ENCODE measurements around the gene CENPB.

CENPB gene

GRCh38 chr20:3813848-3814581 lies 27.5 kb upstream of the CENPB start:
- Histone ChIP-seq H3K9me3 (replicated peaks in 1 of 2; ENCODE audit: control insufficient read depth in 2 of 2, insufficient read depth in 1 of 2, low read depth in 1 of 2, low read length in 2 of 2) (no peaks in the 10 kb centered on the region), H4K91ac (ENCODE audit: low read depth, low read length, poor library complexity) (no peak overlapping the region), H3K79me1 (ENCODE audit: low read depth, low read length) (no peaks in the 10 kb centered on the region), H3K14ac (ENCODE audit: low read length) (no peak overlapping the region), H2BK5ac (ENCODE audit: low read length) (no peak overlapping the region), H3K36me3 (replicated peaks in 1 of 2; ENCODE audit: control insufficient read depth in 2 of 2, insufficient read depth in 2 of 2, low read length in 2 of 2) (no peaks in the 10 kb centered on the region), H3K23ac (ENCODE audit: low read depth, low read length, poor library complexity) (no peak overlapping the region), H2AFZ (ENCODE audit: low read length) (no peak overlapping the region), H3K4me1 (ENCODE audit: control insufficient read depth in 2 of 2, insufficient read depth in 1 of 2, low read depth in 1 of 2, low read length in 2 of 2) (peaks cover 4 to 11% of the 10 kb centered on the region in 2 donors), H2BK120ac (ENCODE audit: low read depth, low read length) (no peak overlapping the region), H3K27ac (replicated peaks; ENCODE audit: low read length) (no peak overlapping the region), H3K9ac (ENCODE audit: low read depth, low read length, poor library complexity) (no peak overlapping the region), H3K4me3 (ENCODE audit: low read length in 2 of 2) (no peak overlapping the region), H3K27me3 (ENCODE audit: control insufficient read depth in 3 of 3, insufficient read depth in 3 of 3, low read depth in 1 of 3, low read length in 3 of 3) (no peaks in the 10 kb centered on the region), H4K8ac (ENCODE audit: low read depth, low read length) (no peak overlapping the region), H3K18ac (ENCODE audit: low read length) (no peak overlapping the region), H3K4ac (ENCODE audit: low read length) (no peak overlapping the region), H2BK15ac (ENCODE audit: low read length) (no peak overlapping the region), H2BK12ac (ENCODE audit: low read length) (no peak overlapping the region), H2AK5ac (ENCODE audit: low read depth, low read length) (no peak overlapping the region), H3K4me2 (ENCODE audit: insufficient read depth, low read length, poor library complexity, severe bottlenecking) (no peak overlapping the region)
- no peak for DNase-seq (ENCODE audit: low spot score)
- WGBS, 2 donors (ENCODE audit: extremely low coverage in 2 of 2, insufficient read length in 2 of 2, insufficient replicate concordance in 1 of 2) = no CpG with 5 or more reads among the region's 12 CpGs

DNA sequence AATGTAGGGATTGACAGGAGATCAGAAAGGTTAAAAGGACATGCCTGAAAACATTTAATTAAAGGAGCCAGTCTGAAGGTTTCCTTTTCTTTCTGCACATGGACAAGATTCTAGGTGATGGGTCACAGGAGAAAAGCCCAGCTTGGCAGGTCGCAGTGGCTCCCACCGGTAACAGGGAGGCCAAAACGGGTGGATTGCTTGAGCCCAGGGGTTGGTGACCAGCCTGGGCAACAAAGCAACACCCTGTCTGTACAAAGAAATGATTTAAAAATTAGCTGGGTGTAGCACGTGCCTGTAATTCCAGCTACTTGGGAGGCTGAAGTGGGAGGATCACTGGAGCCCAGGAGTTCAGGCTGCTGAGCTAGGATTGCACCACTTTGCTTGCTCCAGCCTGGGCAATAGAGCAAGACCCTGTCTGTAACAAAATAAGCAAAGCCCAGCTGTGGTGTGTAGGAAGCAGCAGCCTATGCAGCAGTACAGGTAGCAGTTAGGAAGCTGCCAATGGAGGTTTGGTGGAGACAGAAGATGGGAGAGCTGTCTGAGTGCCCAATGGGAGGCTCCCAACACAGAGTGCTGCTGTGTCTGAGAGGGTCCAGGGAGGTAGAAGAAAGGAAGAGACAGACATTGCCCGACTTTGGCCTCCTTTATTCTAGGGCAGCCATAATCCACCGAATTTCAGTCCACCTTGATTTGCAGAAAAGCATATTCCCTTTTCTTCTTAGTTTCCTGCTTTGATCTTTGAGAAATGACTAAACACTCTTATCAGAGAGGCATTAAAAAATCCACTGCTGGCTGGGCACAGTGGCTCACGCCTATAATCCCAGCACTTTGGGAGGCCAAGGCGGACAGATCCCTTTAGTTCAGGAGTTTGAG lies 26.7 kb upstream of the CENPB start:
- no peak overlapping the region for H2BK120ac ChIP-seq (ENCODE audit: low read depth, low read length)
- WGBS, 2 donors (ENCODE audit: extremely low coverage in 2 of 2, insufficient read length in 2 of 2, insufficient replicate concordance in 1 of 2) = no CpG with 5 or more reads among the region's 8 CpGs
- H4K91ac ChIP-seq (ENCODE audit: low read depth, low read length, poor library complexity) = no peak overlapping the region
- H3K18ac ChIP-seq (ENCODE audit: low read length) = no peak overlapping the region
- no peak overlapping the region for H2BK12ac ChIP-seq (ENCODE audit: low read length)
- no peak overlapping the region for H3K27ac ChIP-seq (replicated peaks; ENCODE audit: low read length)
- H2AK5ac ChIP-seq (ENCODE audit: low read depth, low read length) = no peak overlapping the region
- no peak overlapping the region for H3K23ac ChIP-seq (ENCODE audit: low read depth, low read length, poor library complexity)
- H2BK5ac ChIP-seq (ENCODE audit: low read length) = no peak overlapping the region
- H3K27me3 ChIP-seq (ENCODE audit: control insufficient read depth in 3 of 3, insufficient read depth in 3 of 3, low read depth in 1 of 3, low read length in 3 of 3) = no peaks in the 10 kb centered on the region
- peaks cover 4 to 11% of the 10 kb centered on the region in 2 donors for H3K4me1 ChIP-seq (ENCODE audit: control insufficient read depth in 2 of 2, insufficient read depth in 1 of 2, low read depth in 1 of 2, low read length in 2 of 2)
- H3K79me1 ChIP-seq (ENCODE audit: low read depth, low read length) = no peaks in the 10 kb centered on the region
- no peak overlapping the region for H3K14ac ChIP-seq (ENCODE audit: low read length)
- no peak overlapping the region for H4K8ac ChIP-seq (ENCODE audit: low read depth, low read length)
- no peaks in the 10 kb centered on the region for H3K36me3 ChIP-seq (replicated peaks in 1 of 2; ENCODE audit: control insufficient read depth in 2 of 2, insufficient read depth in 2 of 2, low read length in 2 of 2)
- no peak overlapping the region for H3K4me3 ChIP-seq (ENCODE audit: low read length in 2 of 2)
- H3K4me2 ChIP-seq (ENCODE audit: insufficient read depth, low read length, poor library complexity, severe bottlenecking) = no peak overlapping the region
- no peaks in the 10 kb centered on the region for H3K9me3 ChIP-seq (replicated peaks in 1 of 2; ENCODE audit: control insufficient read depth in 2 of 2, insufficient read depth in 1 of 2, low read depth in 1 of 2, low read length in 2 of 2)
- H2BK15ac ChIP-seq (ENCODE audit: low read length) = no peak overlapping the region
- no peak overlapping the region for H3K4ac ChIP-seq (ENCODE audit: low read length)
- no peak for DNase-seq (ENCODE audit: low spot score)
- no peak overlapping the region for H2AFZ ChIP-seq (ENCODE audit: low read length)
- H3K9ac ChIP-seq (ENCODE audit: low read depth, low read length, poor library complexity) = no peak overlapping the region

DNA sequence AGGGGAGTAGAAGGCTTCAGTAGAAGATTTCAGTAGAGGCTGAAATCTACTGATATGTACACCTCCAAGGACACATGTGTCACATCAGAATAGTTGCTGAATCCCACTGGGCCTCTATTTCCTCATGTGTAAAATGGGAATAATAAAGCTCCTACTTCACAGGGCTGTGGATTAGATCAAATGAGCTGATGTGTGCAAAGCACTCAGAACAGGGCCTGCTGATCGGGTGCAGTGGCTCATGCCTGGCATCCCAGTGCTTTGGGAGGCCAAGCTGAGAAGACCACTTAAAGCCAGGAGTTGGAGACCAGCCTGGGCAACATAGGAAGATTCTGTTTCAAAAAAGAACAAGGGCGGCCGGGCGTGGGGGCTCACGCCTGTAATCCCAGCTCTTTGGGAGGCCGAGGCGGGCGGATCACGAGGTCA lies 25.7 kb upstream of the CENPB start:
- Histone ChIP-seq H2BK5ac (ENCODE audit: low read length) (no peak overlapping the region), H3K27me3 (ENCODE audit: control insufficient read depth in 3 of 3, insufficient read depth in 3 of 3, low read depth in 1 of 3, low read length in 3 of 3) (no peaks in the 10 kb centered on the region), H3K4me1 (ENCODE audit: control insufficient read depth in 2 of 2, insufficient read depth in 1 of 2, low read depth in 1 of 2, low read length in 2 of 2) (peaks cover 7 to 11% of the 10 kb centered on the region in 2 donors), H3K27ac (replicated peaks; ENCODE audit: low read length) (no peak overlapping the region), H3K79me1 (ENCODE audit: low read depth, low read length) (no peaks in the 10 kb centered on the region), H4K8ac (ENCODE audit: low read depth, low read length) (no peak overlapping the region), H3K4me2 (ENCODE audit: insufficient read depth, low read length, poor library complexity, severe bottlenecking) (no peak overlapping the region), H3K36me3 (replicated peaks in 1 of 2; ENCODE audit: control insufficient read depth in 2 of 2, insufficient read depth in 2 of 2, low read length in 2 of 2) (no peaks in the 10 kb centered on the region), H3K18ac (ENCODE audit: low read length) (no peak overlapping the region), H3K23ac (ENCODE audit: low read depth, low read length, poor library complexity) (no peak overlapping the region), H3K9ac (ENCODE audit: low read depth, low read length, poor library complexity) (no peak overlapping the region), H3K4me3 (ENCODE audit: low read length in 2 of 2) (no peak overlapping the region), H2BK12ac (ENCODE audit: low read length) (no peak overlapping the region), H4K91ac (ENCODE audit: low read depth, low read length, poor library complexity) (no peak overlapping the region), H3K9me3 (replicated peaks in 1 of 2; ENCODE audit: control insufficient read depth in 2 of 2, insufficient read depth in 1 of 2, low read depth in 1 of 2, low read length in 2 of 2) (no peaks in the 10 kb centered on the region), H2BK120ac (ENCODE audit: low read depth, low read length) (no peak overlapping the region), H2BK15ac (ENCODE audit: low read length) (no peak overlapping the region), H3K14ac (ENCODE audit: low read length) (no peak overlapping the region), H2AK5ac (ENCODE audit: low read depth, low read length) (no peak overlapping the region), H3K4ac (ENCODE audit: low read length) (no peak overlapping the region), H2AFZ (ENCODE audit: low read length) (peak overlapping the region; percentile 84)
- DNase-seq (ENCODE audit: low spot score) = no peak
- WGBS, 2 donors (ENCODE audit: extremely low coverage in 2 of 2, insufficient read length in 2 of 2, insufficient replicate concordance in 1 of 2) = no CpG with 5 or more reads among the region's 9 CpGs
